Activated CD4-positive, alpha-beta T cell treated with anti-CD3 and anti-CD28 coated beads, Interleukin-2, amount 50 U/mL, for 24 hours (primary cell): Measurements from ENCODE around the gene ZFR2.
A peak's percentile ranks its signal among the peaks of the same experiment; 100 is the strongest.

Experiments
- DNase-seq, 2 donors: peaks; one replicate each; pipeline ENCODE4 v3.0.0-alpha.2; 2020; ENCODE audit warnings: low read depth in 1 of 2, low spot score in 1 of 2

Gene ZFR2

GRCh38 chr19:3837922-3838321 is 30.9 kb downstream of the ZFR2 start:
- DNase-seq = no peak

GRCh38 chr19:3837332-3837731 is 31.5 kb downstream of the ZFR2 start:
- no peak for DNase-seq

GRCh38 chr19:3836887-3837286 is 32.0 kb downstream of the ZFR2 start:
- no peak for DNase-seq

GRCh38 chr19:3835055-3835435 is 33.8 kb downstream of the ZFR2 start:
- DNase-seq = no peak

- no peak for DNase-seq
Measured at GRCh38 chr19:3834349-3835054, 34.3 kb downstream of the ZFR2 start.

GRCh38 chr19:3833578-3834348 is 35.1 kb downstream of the ZFR2 start:
- no peak for DNase-seq

- no peak for DNase-seq
Measured at GRCh38 chr19:3832001-3832400, 36.8 kb downstream of the ZFR2 start.

GRCh38 chr19:3831601-3832000 is 37.2 kb downstream of the ZFR2 start:
- no peak for DNase-seq

- DNase-seq = no peak
Measured at GRCh38 chr19:3830621-3831589, 37.9 kb downstream of the ZFR2 start.

GRCh38 chr19:3827306-3827705 is 41.5 kb downstream of the ZFR2 start:
- no peak for DNase-seq

GRCh38 chr19:3826163-3826562 is 42.7 kb downstream of the ZFR2 start:
- no peak for DNase-seq

- no peak for DNase-seq
Measured at GRCh38 chr19:3825286-3825956, 43.4 kb downstream of the ZFR2 start.

GRCh38 chr19:3823350-3823713 is 45.5 kb downstream of the ZFR2 start:
- DNase-seq = no peak

GRCh38 chr19:3822683-3823349 is 46.0 kb downstream of the ZFR2 start:
- DNase-seq = no peak

- peak; percentile 80 to 96 for DNase-seq
Measured at GRCh38 chr19:3821857-3822364, 46.9 kb downstream of the ZFR2 start.

- no peak for DNase-seq
Measured at GRCh38 chr19:3821156-3821555, 47.7 kb downstream of the ZFR2 start.

- DNase-seq = no peak
Measured at GRCh38 chr19:3819989-3820388, 48.8 kb downstream of the ZFR2 start.

- DNase-seq = no peak
Measured at GRCh38 chr19:3818918-3819317, 49.9 kb downstream of the ZFR2 start.

GRCh38 chr19:3818466-3818865 is 50.4 kb downstream of the ZFR2 start:
- peak in 1 of 2 donors; percentile 49 for DNase-seq

GRCh38 chr19:3817761-3818160 is 51.1 kb downstream of the ZFR2 start:
- DNase-seq = no peak
